ENCODE results near the gene PTPRT. TPM values are rescaled to one million over a fixed set of nuclear protein-coding genes. Genes with fewer than 3 reads are reported as not detected.

The PTPRT gene
- total and polyA plus RNA-seq, 10 of the 15 experiments (the other 5 are each of a cell fraction or from before 2014, with no cell fraction given), result not detected

GRCh38 chr20:42338294-42339201 lies 851.2 kb downstream of the PTPRT start:
- Histone ChIP-seq H3K4me2 (ENCODE audit: control insufficient read depth, insufficient read depth) (no peak overlapping the region), H3K36me3 (ENCODE audit: control insufficient read depth in 2 of 2, insufficient read depth in 2 of 2, low read length in 1 of 2) (no peaks in the 10 kb centered on the region), H4K20me1 (ENCODE audit: control insufficient read depth, insufficient read depth) (peaks cover 4% of the 10 kb centered on the region; the same call in 1 of the 2 replicates), H3K4me1 (ENCODE audit: control insufficient read depth, insufficient read depth, low read length) (no peaks in the 10 kb centered on the region), H3K79me2 (ENCODE audit: control insufficient read depth, insufficient read depth, low read length) (no peaks in the 10 kb centered on the region), H3K4me3 (no peak overlapping the region), H3K9me3 (replicated peaks; ENCODE audit: control insufficient read depth, insufficient read depth, low read length) (no peaks in the 10 kb centered on the region), H3K27me3 (replicated peaks in 1 of 2; ENCODE audit: control insufficient read depth in 2 of 2, insufficient read depth in 2 of 2, low read length in 1 of 2) (no peaks in the 10 kb centered on the region; a peak in 1 of 4 replicates), H2AFZ (ENCODE audit: control insufficient read depth, low read depth, low read length) (no peak overlapping the region), H3K9ac (ENCODE audit: control insufficient read depth, insufficient read depth, low read length) (no peak overlapping the region), H3K27ac (ENCODE audit: control insufficient read depth, insufficient read depth) (no peak overlapping the region)
- intact Hi-C loops (cut with micrococcal nuclease; ENCODE audit: unreplicated experiment), result no loop called here
- RAD21 ChIA-PET (ENCODE audit: unreplicated experiment), result no interaction called here
- in situ Hi-C loops (cut with MboI), result no loop called here
- CTCF ChIA-PET, result no interaction called here
- POLR2A ChIA-PET, result no interaction called here
- SMC1A ChIA-PET (ENCODE audit: uncharacterized antibody, unreplicated experiment), result no interaction called here
- BruUV-seq (replicated peaks), result no TSS peak
- DNase-seq (ENCODE audit: low read depth, low spot score) (no peak), ATAC-seq (no peak), FAIRE-seq (no peak)
- TF ChIP-seq SMAD5 (IDR thresholded peaks at IDR 0.05; ENCODE audit: low read depth) (no peak), STAT1 (conservative IDR thresholded peaks at IDR 0.05) (no peak), SIN3A (IDR thresholded peaks at IDR 0.05; ENCODE audit: low read depth, low read length) (no peak), SREBF1 (IDR thresholded peaks at IDR 0.05; ENCODE audit: low read length) (no peak), HCFC1 (IDR thresholded peaks at IDR 0.05; ENCODE audit: low read length) (no peak), ZNF592 (IDR thresholded peaks at IDR 0.05) (no peak), ZNF384 (IDR thresholded peaks at IDR 0.05; ENCODE audit: borderline replicate concordance, low read depth, low read length) (no peak), SRF (IDR thresholded peaks at IDR 0.05; ENCODE audit: low read depth in 2 of 2, low read length in 2 of 2) (no peak), SUPT20H (IDR thresholded peaks at IDR 0.05; ENCODE audit: borderline replicate concordance, control insufficient read depth, low read depth, low read length) (no peak)
- TF ChIP-seq, protein P1, sequence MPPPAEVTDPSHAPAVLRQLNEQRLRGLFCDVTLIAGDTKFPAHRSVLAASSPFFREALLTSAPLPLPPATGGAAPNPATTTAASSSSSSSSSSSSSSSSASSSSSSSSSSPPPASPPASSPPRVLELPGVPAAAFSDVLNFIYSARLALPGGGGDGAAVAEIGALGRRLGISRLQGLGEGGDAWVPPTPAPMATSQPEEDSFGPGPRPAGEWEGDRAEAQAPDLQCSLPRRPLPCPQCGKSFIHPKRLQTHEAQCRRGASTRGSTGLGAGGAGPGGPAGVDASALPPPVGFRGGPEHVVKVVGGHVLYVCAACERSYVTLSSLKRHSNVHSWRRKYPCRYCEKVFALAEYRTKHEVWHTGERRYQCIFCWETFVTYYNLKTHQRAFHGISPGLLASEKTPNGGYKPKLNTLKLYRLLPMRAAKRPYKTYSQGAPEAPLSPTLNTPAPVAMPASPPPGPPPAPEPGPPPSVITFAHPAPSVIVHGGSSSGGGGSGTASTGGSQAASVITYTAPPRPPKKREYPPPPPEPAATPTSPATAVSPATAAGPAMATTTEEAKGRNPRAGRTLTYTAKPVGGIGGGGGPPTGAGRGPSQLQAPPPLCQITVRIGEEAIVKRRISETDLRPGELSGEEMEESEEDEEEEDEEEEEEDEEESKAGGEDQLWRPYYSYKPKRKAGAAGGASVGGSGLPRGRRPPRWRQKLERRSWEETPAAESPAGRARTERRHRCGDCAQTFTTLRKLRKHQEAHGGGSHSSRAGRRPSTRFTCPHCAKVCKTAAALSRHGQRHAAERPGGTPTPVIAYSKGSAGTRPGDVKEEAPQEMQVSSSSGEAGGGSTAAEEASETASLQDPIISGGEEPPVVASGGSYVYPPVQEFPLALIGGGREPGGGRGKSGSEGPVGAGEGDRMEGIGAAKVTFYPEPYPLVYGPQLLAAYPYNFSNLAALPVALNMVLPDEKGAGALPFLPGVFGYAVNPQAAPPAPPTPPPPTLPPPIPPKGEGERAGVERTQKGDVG (CRISPR knock-in tag; IDR thresholded peaks at IDR 0.05), result no peak
- WGBS (ENCODE audit: insufficient coverage, insufficient replicate concordance, low lambda C conversion rate, missing lambda C conversion rate), result 37% methylated on average over 5 of the region's 5 CpGs
